Heart left ventricle (tissue), 13 donors: ENCODE results near the gene TADA3.

Experiments
- CTCF ChIP-seq, 12 donors: fragments of 200-600 bp; sonication (generic) in 4 of 12; IDR thresholded peaks; one replicate each; pipeline versions ENCODE4 v1.5.0 to v1.8.0; 2018 to 2022; ENCODE audit warnings: antibody characterized with exemption in 12 of 12, mild to moderate bottlenecking in 5 of 12
- POLR2A ChIP-seq, 2 donors: fragments of 450-650 bp; IDR thresholded peaks; one replicate each; pipeline ENCODE4 v1.6.1; 2017; ENCODE audit warnings: antibody characterized with exemption in 2 of 2, mild to moderate bottlenecking in 2 of 2, moderate library complexity in 2 of 2
- donor health status: ischemic (EF 13 %, LVEDD 7.1; RV severe dilation, severe dysfunction).
- donor health status: DM: no; HTN: yes; CAD: no.
- donor health status: DM: no; HTN: no; CAD: no.
- donor health status: ischemic (EF 25% LVEDD 6.9; RV normal size, moderate dysfunction).
- donor health status: ischemic (EF 25% LVEDD 5.7; RV mildly dilated, moderate dysfunction).
- donor health status: ischemic (EF 35%, LVEDD 5.7; RV mildly dilated, moderate dysfunction).
- donor health status: nonischemic (EF 11% LVEDD 7.7; RV severe dilation, severe dysfunction).
- donor health status: DM: yes; HTN: yes; CAD: no.
- donor health status: PGD.
- donor health status: ischemic (EF 29% LVEDD 5.4; RV normal size, mild dysfunction).
- donor health status: nonischemic (EF 23%, LVEDD 6.1; RV moderate dilation, normal function).

GRCh38 chr3:9793161-9793781 lies 998 bp upstream of the TADA3 start:
- peak in 1 of 12 donors; percentile 5 for TF ChIP-seq CTCF (IDR thresholded peaks at IDR 0.05)
- no peak for TF ChIP-seq POLR2A (IDR thresholded peaks at IDR 0.05)
